NCI-H1417 (cell line): ENCODE measurements around the gene SLC25A30.
"Not testable (repeated sequence)": the region's sequence is repeated elsewhere in the genome, so short reads cannot be mapped to it uniquely, and the experiment has no call there.

ENCODE experiments used
- DNase-seq, 3 experiments: peaks; one replicate each; lab custom pipeline; 2025; lab: John Stamatoyannopoulos, UW

SLC25A30 gene

GRCh38 chr13:45391926-45392325 is 26.2 kb downstream of the SLC25A30 start:
- DNase-seq = no peak

- not testable (repeated sequence) for DNase-seq
These were observed 27.0 kb downstream of the SLC25A30 start for GRCh38 chr13:45391128-45391527.

GRCh38 chr13:45390348-45390747 is 27.8 kb downstream of the SLC25A30 start:
- not testable (repeated sequence) for DNase-seq

GRCh38 chr13:45388664-45389063 is 29.5 kb downstream of the SLC25A30 start:
- no peak for DNase-seq

- not testable (repeated sequence) for DNase-seq
These were observed 31.1 kb downstream of the SLC25A30 start for GRCh38 chr13:45386892-45387575.

- DNase-seq = no peak
These were observed 32.1 kb downstream of the SLC25A30 start for GRCh38 chr13:45385907-45386553.

GRCh38 chr13:45385320-45385719 is 32.9 kb downstream of the SLC25A30 start:
- DNase-seq = no peak

- DNase-seq = no peak
These were observed 33.5 kb downstream of the SLC25A30 start for GRCh38 chr13:45384474-45385174.

- DNase-seq = not testable (repeated sequence)
These were observed 35.4 kb downstream of the SLC25A30 start for GRCh38 chr13:45382739-45383138.

GRCh38 chr13:45381196-45381595 is 37.0 kb downstream of the SLC25A30 start:
- DNase-seq = no peak

GRCh38 chr13:45380708-45381107 is 37.5 kb downstream of the SLC25A30 start:
- DNase-seq = not testable (repeated sequence)

GRCh38 chr13:45379516-45379915 is 38.7 kb downstream of the SLC25A30 start:
- not testable (repeated sequence) for DNase-seq

- DNase-seq = not testable (repeated sequence)
These were observed 39.4 kb downstream of the SLC25A30 start for GRCh38 chr13:45378786-45379185.

GRCh38 chr13:45377314-45377713 is 40.9 kb downstream of the SLC25A30 start:
- DNase-seq = not testable (repeated sequence)

- not testable (repeated sequence) for DNase-seq
These were observed 41.5 kb downstream of the SLC25A30 start for GRCh38 chr13:45376651-45377050.

GRCh38 chr13:45374917-45375316 is 43.3 kb downstream of the SLC25A30 start:
- no peak for DNase-seq

GRCh38 chr13:45373162-45373547 is 45.0 kb downstream of the SLC25A30 start:
- no peak for DNase-seq

GRCh38 chr13:45372189-45373161 is 45.7 kb downstream of the SLC25A30 start:
- no peak for DNase-seq

GRCh38 chr13:45370922-45371406 is 47.2 kb downstream of the SLC25A30 start:
- no peak for DNase-seq

GRCh38 chr13:45369116-45369515 is 49.1 kb downstream of the SLC25A30 start:
- no peak for DNase-seq

GRCh38 chr13:45368571-45368970 is 49.6 kb downstream of the SLC25A30 start:
- DNase-seq = no peak

GRCh38 chr13:45368005-45368404 is 50.2 kb downstream of the SLC25A30 start:
- no peak for DNase-seq
